Mesothelial cell of epicardium (in vitro differentiated cells): Measurements from ENCODE around the gene LINGO4. TPM values are rescaled to one million over a fixed set of nuclear protein-coding genes. Genes with fewer than 3 reads are reported as not detected.

Experiments
- DNase-seq, 2 experiments: peaks; one replicate each; pipeline ENCODE4 v3.0.0; 2021; ENCODE audit warnings: low spot score in 2 of 2; ENCODE audit not compliant: unreplicated experiment in 2 of 2
- H3K27ac Mint-ChIP-seq: 2 replicates; pipeline ENCODE4 v1.8.0; 2021; ENCODE audit warnings: mixed read lengths
- H3K27me3 Mint-ChIP-seq: 2 replicates; pipeline ENCODE4 v1.8.0; 2021; ENCODE audit warnings: low read depth, mixed read lengths
- H3K36me3 Mint-ChIP-seq: 2 replicates; pipeline ENCODE4 v1.8.0; 2021; ENCODE audit warnings: mixed read lengths
- H3K4me1 Mint-ChIP-seq: 2 replicates; pipeline ENCODE4 v1.8.0; 2021; ENCODE audit warnings: mixed read lengths
- H3K4me3 Mint-ChIP-seq: 2 replicates; pipeline ENCODE4 v1.8.0; 2021; ENCODE audit warnings: mild to moderate bottlenecking, moderate library complexity, mixed read lengths
- H3K9me3 Mint-ChIP-seq: 2 replicates; pipeline ENCODE4 v1.8.0; 2021; ENCODE audit warnings: mixed read lengths
- total RNA-seq: library from RNA; stranded (reverse); gene quantifications from 3 replicates; pipeline ENCODE4 v1.2.1, GENCODE V29; 2021
- TF ChIP-seq, protein P1 (sequence below): fragments of 200-600 bp; sonication (generic); IDR thresholded peaks from one replicate; pipeline ENCODE4 v1.5.0; 2021; ENCODE audit warnings: antibody characterized with exemption; ENCODE audit not compliant: unreplicated experiment

LINGO4 gene
- total RNA-seq, 1 donor from 2014 or later, result not detected

DNA sequence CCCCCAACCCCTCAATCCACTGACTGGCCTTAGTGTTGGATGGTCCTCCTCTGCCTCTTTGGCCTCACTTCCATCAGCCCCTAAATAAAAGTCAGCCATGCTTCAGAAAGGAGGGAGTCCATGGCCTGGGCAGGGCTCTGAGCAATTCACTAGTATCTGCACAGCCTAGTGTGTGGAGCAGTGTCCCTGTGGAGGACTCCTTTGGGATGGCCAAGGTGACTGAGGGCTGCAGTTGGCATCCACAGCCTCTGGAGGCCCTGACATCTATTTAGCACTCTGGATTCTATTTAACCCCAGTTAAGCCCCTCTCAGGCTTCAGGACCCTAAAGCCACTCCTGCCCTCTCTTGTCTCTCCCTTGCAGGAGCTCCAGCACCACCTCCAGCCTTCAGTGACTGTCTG is 44.7 kb upstream of the LINGO4 start:
- peaks cover 9% of the 10 kb centered on the region for H3K4me1 Mint-ChIP-seq
- no peaks in the 10 kb centered on the region for H3K9me3 Mint-ChIP-seq
- no peak overlapping the region for H3K4me3 Mint-ChIP-seq
- no peak overlapping the region for H3K27ac Mint-ChIP-seq
- DNase-seq, result no peak
- no peaks in the 10 kb centered on the region for H3K36me3 Mint-ChIP-seq
- TF ChIP-seq, protein P1, sequence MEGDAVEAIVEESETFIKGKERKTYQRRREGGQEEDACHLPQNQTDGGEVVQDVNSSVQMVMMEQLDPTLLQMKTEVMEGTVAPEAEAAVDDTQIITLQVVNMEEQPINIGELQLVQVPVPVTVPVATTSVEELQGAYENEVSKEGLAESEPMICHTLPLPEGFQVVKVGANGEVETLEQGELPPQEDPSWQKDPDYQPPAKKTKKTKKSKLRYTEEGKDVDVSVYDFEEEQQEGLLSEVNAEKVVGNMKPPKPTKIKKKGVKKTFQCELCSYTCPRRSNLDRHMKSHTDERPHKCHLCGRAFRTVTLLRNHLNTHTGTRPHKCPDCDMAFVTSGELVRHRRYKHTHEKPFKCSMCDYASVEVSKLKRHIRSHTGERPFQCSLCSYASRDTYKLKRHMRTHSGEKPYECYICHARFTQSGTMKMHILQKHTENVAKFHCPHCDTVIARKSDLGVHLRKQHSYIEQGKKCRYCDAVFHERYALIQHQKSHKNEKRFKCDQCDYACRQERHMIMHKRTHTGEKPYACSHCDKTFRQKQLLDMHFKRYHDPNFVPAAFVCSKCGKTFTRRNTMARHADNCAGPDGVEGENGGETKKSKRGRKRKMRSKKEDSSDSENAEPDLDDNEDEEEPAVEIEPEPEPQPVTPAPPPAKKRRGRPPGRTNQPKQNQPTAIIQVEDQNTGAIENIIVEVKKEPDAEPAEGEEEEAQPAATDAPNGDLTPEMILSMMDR, result no peak
- peaks cover 6% of the 10 kb centered on the region for H3K27me3 Mint-ChIP-seq

DNA sequence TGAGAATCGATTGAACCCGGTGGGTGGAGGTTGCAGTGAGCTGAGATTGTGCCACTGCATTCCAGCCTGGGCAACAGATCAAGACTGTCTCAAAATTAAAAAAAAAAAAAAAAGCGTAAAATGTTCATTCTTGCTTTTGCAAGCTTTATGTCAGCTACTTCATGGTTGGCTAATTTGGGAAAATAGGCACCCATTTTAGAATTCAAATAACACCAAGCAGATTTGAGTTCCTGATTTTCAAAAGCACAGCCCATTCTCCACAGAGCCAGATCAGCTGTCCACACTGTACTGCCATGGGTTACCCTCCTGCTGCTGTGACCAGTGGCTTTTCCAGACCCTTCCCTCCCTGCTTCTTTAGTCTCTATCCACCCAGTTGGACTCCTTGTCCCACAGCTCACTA is 43.9 kb upstream of the LINGO4 start:
- H3K36me3 Mint-ChIP-seq, result no peaks in the 10 kb centered on the region
- TF ChIP-seq, protein P1, result no peak
- no peak for DNase-seq
- H3K4me1 Mint-ChIP-seq, result peaks cover 9% of the 10 kb centered on the region
- H3K27ac Mint-ChIP-seq, result no peak overlapping the region
- no peak overlapping the region for H3K4me3 Mint-ChIP-seq
- H3K27me3 Mint-ChIP-seq, result peaks cover 9% of the 10 kb centered on the region
- H3K9me3 Mint-ChIP-seq, result no peaks in the 10 kb centered on the region

DNA sequence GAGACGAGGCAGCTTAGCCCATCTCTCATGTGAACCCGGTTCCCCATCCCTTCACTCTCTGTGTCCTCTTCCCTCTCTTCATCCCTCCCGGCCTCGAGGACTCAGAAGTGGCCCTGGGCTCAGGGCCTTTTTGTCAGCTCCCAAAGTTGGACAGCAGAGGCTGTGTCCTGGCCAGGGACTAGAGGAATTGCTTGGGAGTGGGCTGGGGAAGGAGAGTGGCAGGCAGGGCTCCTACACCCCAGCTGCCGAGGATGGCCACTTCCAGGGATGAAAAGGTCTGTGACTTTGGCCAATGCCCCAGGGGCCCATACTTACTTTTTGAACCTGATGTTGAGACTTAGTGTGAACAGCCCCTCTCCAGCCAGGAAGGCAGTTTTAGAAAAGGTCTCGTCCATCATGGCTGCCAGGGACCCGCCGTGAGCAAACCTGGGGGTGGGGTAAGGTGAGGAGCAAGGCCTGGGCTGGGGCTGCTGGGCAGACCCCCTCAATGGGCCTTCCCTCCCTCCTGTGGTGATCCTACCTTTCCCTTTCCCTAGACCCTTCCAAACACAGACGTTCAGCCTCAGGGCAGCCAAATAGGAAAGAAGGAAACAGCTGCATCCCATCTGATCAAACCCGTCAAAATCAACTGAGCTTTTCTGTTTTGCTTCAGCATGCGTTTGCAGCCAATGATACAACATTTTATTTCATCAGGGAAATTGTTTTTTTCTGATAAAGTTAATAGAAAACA is 42.8 kb upstream of the LINGO4 start:
- no peak for DNase-seq
- Mint-ChIP-seq H3K27me3 (peaks cover 9% of the 10 kb centered on the region), H3K9me3 (no peaks in the 10 kb centered on the region), H3K4me1 (peaks cover 7% of the 10 kb centered on the region), H3K36me3 (no peaks in the 10 kb centered on the region), H3K27ac (no peak overlapping the region), H3K4me3 (no peak overlapping the region)
- TF ChIP-seq, protein P1, result no peak

DNA sequence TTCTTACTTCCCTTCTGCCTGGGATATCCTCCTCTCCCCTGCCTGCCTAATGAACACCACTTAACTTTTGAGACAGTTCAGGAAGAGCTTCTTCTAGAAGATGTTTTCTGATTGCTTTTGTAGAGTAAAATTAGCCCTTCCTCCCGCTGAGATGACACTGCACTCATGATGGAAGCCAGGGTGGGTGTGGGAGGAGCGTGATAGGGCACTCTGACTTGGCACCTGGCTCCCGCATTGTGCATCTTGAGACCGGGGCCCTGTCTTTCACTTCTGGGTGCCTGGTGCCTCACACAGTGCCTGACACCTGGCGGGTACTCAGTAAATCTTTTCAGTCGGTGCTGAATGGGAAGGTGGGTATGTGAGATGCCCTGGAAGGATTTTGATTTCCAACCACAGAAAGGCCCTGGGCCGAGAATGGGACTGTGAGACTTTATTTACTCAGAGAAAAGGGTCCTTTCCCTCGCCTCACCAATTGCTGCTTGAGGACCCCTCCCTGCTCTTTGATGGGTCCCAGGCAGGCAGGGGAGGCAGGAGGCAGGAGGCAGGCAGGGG is 41.5 kb upstream of the LINGO4 start:
- Mint-ChIP-seq H3K36me3 (no peaks in the 10 kb centered on the region), H3K9me3 (no peaks in the 10 kb centered on the region), H3K4me3 (no peak overlapping the region), H3K27ac (no peak overlapping the region), H3K4me1 (peaks cover 7% of the 10 kb centered on the region), H3K27me3 (peaks cover 10% of the 10 kb centered on the region)
- TF ChIP-seq, protein P1, result no peak
- no peak for DNase-seq

DNA sequence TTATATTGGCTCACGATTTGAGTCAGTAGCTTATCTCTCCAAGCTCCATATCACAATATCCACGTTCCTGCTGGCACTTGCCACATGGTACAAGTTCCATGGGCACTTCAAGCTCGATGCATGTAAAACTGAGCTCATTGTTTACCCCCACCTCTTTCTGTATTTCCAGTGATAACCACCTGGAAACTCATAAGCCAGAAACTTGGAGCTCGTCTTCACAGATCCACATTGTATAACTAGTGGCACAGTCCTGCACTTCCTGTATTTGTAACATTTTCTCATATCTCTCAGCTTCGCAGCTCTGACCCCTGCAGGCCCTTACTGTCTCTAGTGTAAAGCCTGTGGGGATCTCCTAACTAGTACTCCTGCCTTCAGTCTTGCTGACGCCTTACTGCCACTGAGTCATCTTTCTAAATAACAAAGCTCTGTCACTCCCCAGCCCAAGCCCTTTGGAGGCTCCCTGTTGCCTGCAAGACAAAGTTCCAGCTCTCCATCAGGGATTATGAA is 40.9 kb upstream of the LINGO4 start:
- DNase-seq, result no peak
- Mint-ChIP-seq H3K27me3 (peaks cover 16% of the 10 kb centered on the region), H3K36me3 (no peaks in the 10 kb centered on the region), H3K4me3 (no peak overlapping the region), H3K9me3 (no peaks in the 10 kb centered on the region), H3K4me1 (peaks cover 7% of the 10 kb centered on the region), H3K27ac (no peak overlapping the region)
- TF ChIP-seq, protein P1, result no peak
